HFF-Myc (cell line): ENCODE data around the gene CABP2.

Experiments used
- DNase-seq: peaks from one replicate; pipeline ENCODE4 v3.0.0-alpha.2; 2011; ENCODE audit warnings: low read depth; ENCODE audit errors: extremely low read depth
- H3K4me3 ChIP-seq: replicated peaks from 2 replicates; pipeline ENCODE4 v1.5.1; 2011; ENCODE audit warnings: low read depth, mild to moderate bottlenecking, control low read depth, low read length
- TF ChIP-seq, protein P1 (sequence below): IDR thresholded peaks from 2 replicates; pipeline ENCODE4 v1.5.1; 2012; ENCODE audit warnings: mild to moderate bottlenecking, low read depth, low read length, control low read depth; ENCODE audit errors: missing control alignments

The CABP2 gene

DNA sequence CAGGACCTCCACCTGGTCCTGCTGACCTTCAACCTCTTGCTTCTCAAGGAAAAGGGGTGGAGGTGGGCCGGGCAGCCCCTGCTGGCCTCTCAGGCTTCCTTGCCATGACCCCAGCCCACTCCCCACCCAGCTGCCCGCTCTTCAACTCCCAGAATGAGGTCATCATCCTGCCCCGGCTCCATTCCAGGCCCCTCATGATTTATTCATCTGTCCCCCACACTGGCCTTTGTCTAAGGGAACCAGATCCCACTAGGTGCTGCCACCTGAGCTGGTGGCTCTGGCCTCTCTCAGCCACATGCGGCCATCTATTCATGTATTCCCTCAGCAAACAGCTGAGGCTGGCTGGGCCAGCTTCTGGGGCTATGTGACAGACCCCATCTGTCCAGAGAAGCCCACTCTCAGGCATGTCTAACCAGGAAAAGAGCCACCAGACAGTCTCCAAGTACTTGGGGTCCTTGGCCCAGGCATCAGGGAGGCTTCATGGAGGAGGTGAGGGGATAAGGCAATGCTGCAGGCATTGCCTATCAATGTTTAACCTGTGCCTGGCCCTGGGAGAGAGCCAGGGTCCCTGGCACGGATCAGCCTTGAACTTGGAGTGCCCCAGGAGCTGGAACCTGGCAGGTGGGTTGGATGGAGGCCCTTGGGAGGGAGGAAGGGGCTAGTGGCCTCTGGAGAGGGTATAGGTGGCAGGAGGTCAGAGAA is 2.2 kb upstream of the CABP2 start:
- TF ChIP-seq, protein P1, sequence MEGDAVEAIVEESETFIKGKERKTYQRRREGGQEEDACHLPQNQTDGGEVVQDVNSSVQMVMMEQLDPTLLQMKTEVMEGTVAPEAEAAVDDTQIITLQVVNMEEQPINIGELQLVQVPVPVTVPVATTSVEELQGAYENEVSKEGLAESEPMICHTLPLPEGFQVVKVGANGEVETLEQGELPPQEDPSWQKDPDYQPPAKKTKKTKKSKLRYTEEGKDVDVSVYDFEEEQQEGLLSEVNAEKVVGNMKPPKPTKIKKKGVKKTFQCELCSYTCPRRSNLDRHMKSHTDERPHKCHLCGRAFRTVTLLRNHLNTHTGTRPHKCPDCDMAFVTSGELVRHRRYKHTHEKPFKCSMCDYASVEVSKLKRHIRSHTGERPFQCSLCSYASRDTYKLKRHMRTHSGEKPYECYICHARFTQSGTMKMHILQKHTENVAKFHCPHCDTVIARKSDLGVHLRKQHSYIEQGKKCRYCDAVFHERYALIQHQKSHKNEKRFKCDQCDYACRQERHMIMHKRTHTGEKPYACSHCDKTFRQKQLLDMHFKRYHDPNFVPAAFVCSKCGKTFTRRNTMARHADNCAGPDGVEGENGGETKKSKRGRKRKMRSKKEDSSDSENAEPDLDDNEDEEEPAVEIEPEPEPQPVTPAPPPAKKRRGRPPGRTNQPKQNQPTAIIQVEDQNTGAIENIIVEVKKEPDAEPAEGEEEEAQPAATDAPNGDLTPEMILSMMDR, result no peak
- H3K4me3 ChIP-seq, result no peak overlapping the region
- no peak for DNase-seq

DNA sequence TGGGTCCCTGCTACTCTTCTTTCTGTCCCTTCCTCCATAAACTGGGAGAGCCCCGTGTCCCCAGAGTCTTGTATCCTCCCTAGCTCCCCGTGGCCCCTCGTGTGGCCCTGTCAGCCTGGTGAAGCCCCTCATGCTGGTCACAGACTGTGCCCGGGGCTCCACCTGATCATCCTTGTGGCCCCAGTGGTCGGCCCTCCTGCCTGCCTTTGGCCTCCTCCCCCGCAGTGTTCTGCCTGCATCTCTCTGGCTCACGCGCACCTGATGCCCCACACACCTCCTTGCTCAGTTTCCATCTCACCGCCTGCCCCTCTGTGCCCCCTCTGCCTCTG is 1.2 kb upstream of the CABP2 start:
- no peak for DNase-seq
- TF ChIP-seq, protein P1, result no peak
- no peak overlapping the region for H3K4me3 ChIP-seq

DNA sequence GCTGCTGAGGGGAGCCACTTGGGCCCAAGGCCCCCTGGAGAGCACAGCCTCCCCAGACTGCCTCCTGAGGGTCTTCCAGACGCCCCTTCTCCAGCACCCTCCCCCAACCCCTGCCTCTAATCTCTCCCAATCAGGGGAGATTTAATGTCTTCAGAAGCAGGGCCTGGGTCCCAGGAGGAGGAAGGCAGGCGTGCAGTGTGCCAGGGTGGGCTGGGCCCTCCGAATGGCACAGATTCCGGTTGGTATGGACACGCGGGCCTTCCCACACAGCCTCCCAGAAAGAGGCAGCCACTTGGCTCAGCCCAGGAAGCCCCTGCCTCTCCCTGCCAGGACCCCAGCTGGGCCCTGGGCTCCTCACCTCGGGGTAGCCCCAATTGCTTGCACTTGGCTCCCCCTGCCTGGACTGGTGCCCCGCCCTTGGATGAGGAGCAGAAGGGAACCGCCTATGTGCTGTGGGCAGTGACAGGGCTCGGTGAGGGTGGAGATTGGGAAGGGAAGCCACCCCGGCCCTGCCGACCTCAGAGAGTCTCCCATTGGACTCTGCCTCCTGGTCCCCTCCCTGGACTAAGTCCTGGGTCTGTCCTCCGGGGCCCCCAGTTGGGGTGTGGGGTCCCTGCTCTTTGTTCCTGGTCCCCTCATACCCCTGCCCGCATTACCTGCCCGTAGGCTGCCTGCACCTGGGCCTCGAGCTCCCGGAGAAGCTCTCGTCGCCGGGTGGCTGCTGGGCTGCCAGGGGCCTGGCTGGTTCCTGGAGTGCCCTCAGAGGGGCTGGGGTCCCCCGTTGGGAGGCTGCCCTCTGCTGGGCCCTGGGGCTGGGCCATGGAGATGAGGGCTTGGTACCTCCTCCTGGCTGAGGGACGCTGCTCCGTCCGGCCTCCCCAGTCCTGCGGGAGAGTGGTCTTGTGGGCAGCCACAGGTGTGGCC is 572 bp upstream of the CABP2 start:
- TF ChIP-seq, protein P1, result no peak
- no peak overlapping the region for H3K4me3 ChIP-seq
- no peak for DNase-seq

GRCh38 chr11:67522338-67522737 is 908 bp downstream of the CABP2 start:
- no peak overlapping the region for H3K4me3 ChIP-seq
- TF ChIP-seq, protein P1, result no peak
- no peak for DNase-seq

GRCh38 chr11:67521924-67522323 is 1.3 kb downstream of the CABP2 start:
- TF ChIP-seq, protein P1, result no peak
- DNase-seq, result no peak
- H3K4me3 ChIP-seq, result no peak overlapping the region

DNA sequence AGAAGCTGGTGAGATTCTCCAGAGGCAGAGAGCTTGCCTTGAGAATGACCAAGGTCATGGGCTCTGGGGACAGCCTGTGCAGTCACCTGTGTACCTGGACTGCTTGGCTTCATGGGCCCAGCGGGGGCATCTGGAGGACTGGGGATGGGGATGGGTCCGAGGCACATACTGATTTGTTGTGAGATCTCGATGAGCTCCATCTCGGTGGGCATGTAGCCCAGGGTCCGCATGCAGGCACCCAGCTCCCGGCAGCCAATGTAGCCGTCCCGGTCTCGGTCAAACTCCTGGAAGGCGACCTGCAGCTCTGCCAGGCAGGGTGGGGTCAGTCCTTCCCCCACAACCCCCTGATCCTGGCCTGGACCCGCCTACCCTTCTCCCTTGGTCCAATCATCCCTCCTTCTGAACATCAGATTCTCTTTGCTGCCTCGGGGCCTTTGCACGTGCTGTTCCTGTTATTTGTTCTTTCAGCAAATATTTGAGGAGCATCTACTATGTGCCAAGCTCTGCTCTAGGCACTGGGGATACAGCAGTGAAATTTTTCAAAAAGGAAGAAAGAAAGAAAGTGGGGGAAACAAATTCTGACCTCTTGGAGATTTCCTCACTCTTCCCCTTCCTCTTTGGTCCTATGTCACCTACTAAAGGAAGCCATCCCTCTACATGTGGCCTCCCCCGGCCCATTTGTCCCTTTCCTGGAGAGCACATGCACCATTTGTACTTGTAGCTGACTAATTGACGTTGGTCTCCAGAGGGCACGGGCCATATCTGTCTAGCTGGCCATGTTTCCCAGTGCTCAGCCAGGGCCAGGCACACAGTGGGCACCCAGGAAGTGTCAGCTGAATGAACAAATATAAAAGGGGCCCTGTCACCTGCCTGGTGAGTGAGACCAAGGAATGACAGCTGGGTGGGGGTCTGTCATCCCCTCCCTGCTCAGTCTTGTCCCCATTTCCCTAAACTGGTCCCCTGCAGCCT is 2.1 kb downstream of the CABP2 start:
- DNase-seq, result no peak
- TF ChIP-seq, protein P1, result no peak

More for the DNA sequence above, 2.1 kb downstream of the CABP2 start:
- H3K4me3 ChIP-seq, result no peak overlapping the region
